Endometrial microvascular endothelial cells (primary cell): ENCODE measurements around the gene POLR1B. TPM values are rescaled to one million over a fixed set of nuclear protein-coding genes. Genes with fewer than 3 reads are reported as not detected.
"Not testable (repeated sequence)": the region's sequence is repeated elsewhere in the genome, so short reads cannot be mapped to it uniquely, and the experiment has no call there.

Experiments used
- in situ Hi-C: cut with HindIII; loops from 2 replicates; pipeline ENCODE4 v1.10.0; 2017; ENCODE audit warnings: low sequenced_read_pairs, low pct_unique_long_range_greater_than_20kb; ENCODE audit errors: inconsistent ontology term
- total RNA-seq: library from RNA; depleted of rRNA; stranded (reverse); fragments of >200 nt; gene quantifications from one replicate; pipeline ENCODE4 v1.2.3, GENCODE V29; 2015; ENCODE audit errors: inconsistent ontology term

POLR1B gene, protein sequence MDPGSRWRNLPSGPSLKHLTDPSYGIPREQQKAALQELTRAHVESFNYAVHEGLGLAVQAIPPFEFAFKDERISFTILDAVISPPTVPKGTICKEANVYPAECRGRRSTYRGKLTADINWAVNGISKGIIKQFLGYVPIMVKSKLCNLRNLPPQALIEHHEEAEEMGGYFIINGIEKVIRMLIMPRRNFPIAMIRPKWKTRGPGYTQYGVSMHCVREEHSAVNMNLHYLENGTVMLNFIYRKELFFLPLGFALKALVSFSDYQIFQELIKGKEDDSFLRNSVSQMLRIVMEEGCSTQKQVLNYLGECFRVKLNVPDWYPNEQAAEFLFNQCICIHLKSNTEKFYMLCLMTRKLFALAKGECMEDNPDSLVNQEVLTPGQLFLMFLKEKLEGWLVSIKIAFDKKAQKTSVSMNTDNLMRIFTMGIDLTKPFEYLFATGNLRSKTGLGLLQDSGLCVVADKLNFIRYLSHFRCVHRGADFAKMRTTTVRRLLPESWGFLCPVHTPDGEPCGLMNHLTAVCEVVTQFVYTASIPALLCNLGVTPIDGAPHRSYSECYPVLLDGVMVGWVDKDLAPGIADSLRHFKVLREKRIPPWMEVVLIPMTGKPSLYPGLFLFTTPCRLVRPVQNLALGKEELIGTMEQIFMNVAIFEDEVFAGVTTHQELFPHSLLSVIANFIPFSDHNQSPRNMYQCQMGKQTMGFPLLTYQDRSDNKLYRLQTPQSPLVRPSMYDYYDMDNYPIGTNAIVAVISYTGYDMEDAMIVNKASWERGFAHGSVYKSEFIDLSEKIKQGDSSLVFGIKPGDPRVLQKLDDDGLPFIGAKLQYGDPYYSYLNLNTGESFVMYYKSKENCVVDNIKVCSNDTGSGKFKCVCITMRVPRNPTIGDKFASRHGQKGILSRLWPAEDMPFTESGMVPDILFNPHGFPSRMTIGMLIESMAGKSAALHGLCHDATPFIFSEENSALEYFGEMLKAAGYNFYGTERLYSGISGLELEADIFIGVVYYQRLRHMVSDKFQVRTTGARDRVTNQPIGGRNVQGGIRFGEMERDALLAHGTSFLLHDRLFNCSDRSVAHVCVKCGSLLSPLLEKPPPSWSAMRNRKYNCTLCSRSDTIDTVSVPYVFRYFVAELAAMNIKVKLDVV
- total RNA-seq, result 25.2 TPM

DNA sequence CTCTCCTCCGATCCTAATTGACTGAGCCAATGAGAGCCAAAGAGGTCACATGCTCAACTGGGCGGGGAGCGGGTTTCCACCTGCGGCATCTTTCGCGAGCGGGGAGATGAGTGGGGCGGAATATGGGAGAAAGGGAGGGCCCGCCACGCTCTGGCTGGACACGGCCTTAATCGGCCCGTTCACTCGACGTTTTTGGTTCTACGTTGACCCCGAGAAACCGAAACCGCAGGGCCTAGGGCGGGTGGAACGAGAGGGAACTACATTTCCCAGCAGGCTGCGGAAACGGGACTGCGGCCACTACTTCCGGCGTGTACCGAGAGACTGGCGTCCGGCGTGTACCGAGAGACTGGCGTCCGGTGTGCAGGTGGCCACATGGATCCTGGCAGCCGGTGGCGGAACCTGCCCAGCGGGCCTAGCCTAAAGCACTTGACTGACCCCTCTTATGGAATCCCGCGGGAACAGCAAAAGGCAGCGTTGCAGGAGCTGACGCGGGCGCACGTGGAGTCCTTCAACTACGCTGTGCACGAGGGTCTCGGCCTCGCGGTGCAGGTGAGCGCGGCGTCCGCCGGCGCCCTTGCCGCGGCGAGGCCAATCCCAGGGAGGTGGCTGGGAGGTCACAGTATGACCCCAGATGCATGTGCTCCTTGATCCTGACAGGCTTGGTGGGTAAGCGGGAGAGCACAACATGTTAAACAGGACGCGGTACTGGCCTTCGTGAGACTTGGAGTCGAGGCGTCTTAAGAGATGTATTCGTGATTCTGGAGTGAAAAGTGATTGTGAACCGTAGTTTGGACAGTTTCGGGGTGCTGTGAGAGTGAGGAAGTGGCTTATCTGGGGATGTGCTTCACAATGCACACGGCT is at the start of gene POLR1B:
Gene POLR1B (plus strand): TSS at position 343 of the 861 bp plus-strand sequence. CDS start 30 bp downstream, at position 373.
- in situ Hi-C loops, result no loop called here

DNA sequence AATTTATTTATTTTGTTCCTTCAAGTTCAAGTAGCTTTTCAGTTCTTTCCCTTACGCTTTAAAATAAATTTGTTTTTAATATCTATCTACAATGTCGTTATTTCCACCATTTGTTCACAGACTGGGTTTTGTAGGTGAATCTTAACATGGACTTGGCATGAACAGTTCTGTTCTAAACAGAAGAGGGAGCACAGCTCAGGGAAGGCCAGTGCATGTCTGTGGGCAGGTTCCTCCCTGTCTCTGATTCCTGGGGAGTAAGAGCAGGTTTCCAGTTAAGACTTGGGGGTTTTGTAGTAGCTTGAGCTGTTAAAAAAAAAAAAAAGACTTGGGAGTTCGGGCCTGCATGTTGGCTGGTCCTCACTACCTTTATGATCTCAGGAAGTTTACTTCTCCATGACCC is 49.2 kb upstream of the POLR1B start:
- in situ Hi-C loops, result no loop called here

GRCh38 chr2:112493858-112494648 is 48.2 kb upstream of the POLR1B start:
- in situ Hi-C loops, result no loop called here

DNA sequence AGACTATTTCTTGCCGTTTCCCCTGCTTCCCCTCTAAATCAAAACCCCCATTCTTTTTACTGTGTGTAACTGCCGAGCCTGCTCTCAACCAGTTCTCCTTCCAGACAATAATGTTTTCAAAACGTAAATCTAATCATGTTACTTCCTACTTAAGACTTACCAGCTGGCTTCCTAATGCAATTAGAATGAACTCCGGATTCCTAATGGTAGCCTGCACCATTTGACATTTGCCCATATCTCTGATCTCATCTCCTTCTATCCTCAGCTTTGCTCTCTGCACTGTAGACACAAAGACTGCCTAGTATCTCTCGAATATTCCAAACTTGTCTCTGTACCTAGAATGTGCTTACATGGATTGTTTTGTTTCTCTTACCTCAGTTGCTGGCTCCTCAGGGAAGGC is 47.4 kb upstream of the POLR1B start:
- in situ Hi-C loops, result no loop called here

GRCh38 chr2:112495878-112496277 is 46.4 kb upstream of the POLR1B start:
- in situ Hi-C loops, result not testable (repeated sequence)

- in situ Hi-C loops, result not testable (repeated sequence)
Measured at GRCh38 chr2:112500850-112501484, 41.3 kb upstream of the POLR1B start.

GRCh38 chr2:112509239-112509998 is 32.8 kb upstream of the POLR1B start:
- in situ Hi-C loops, result not testable (repeated sequence)

- in situ Hi-C loops, result no loop called here
Measured at GRCh38 chr2:112516801-112517200, 25.5 kb upstream of the POLR1B start.

GRCh38 chr2:112518807-112519206 is 23.5 kb upstream of the POLR1B start:
- in situ Hi-C loops, result no loop called here

DNA sequence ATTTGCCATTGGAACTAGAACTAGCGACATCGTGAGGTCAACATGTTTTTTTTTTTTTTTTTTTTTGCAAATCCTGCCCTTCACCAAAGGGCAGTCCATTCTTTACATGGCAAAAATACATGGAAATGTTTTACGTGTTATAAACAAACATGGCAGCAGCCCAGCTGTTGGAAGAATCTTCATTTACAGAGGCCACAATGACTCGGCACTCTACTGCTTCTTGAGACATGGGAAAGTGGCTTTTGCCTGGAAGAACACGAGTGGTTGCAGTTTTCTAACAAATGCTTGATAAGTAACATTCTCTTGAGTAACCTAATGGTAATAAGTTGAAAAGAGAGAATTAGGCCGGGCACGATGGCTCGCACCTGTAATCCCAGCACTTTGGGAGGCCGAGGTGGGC is 22.8 kb upstream of the POLR1B start:
- in situ Hi-C loops, result no loop called here

- in situ Hi-C loops, result no loop called here
Measured at GRCh38 chr2:112520234-112520783, 22.0 kb upstream of the POLR1B start.

- in situ Hi-C loops, result no loop called here
Measured at GRCh38 chr2:112523291-112523777, 18.9 kb upstream of the POLR1B start.

DNA sequence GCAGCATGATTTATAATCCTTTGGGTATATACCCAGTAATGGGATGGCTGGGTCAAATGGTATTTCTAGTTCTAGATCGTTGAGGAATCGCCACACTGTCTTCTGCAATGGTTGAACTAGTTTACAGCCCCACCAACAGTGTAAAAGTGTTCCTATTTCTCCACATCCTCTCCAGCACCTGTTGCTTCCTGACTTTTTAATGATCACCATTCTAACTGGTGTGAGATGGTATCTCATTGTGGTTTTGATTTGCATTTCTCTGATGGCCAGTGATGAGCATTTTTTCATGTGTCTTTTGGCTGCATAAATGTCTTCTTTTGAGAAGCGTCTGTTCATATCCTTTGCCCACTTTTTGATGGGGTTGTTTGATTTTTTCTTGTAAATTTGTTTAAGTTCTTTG is 18.0 kb upstream of the POLR1B start:
- in situ Hi-C loops, result not testable (repeated sequence)

GRCh38 chr2:112528541-112528940 is 13.7 kb upstream of the POLR1B start:
- in situ Hi-C loops, result no loop called here

- in situ Hi-C loops, result no loop called here
Measured at GRCh38 chr2:112529757-112530156, 12.5 kb upstream of the POLR1B start.

GRCh38 chr2:112530728-112531127 is 11.5 kb upstream of the POLR1B start:
- in situ Hi-C loops, result no loop called here
